ENCODE data around the gene ZBTB38.

Gene ZBTB38

GRCh38 chr3:141375381-141376301, 7.3 kb downstream of the ZBTB38 start:
- no peaks in the 10 kb centered on the region for H3K27me3 ChIP-seq
- TF ChIP-seq Cebpa-rat (IDR thresholded peaks at IDR 0.05) = no peak
- no peaks in the 10 kb centered on the region for H3K4me1 ChIP-seq
- H3K4me3 ChIP-seq = no peak overlapping the region
- no peak overlapping the region for H3K9ac ChIP-seq
- H3K9me3 ChIP-seq = no peaks in the 10 kb centered on the region
- no peak overlapping the region for H3K4me2 ChIP-seq
- H3K36me3 ChIP-seq = no peaks in the 10 kb centered on the region
- no peak overlapping the region for H3K27ac ChIP-seq
- no peaks in the 10 kb centered on the region for H4K20me1 ChIP-seq

DNA sequence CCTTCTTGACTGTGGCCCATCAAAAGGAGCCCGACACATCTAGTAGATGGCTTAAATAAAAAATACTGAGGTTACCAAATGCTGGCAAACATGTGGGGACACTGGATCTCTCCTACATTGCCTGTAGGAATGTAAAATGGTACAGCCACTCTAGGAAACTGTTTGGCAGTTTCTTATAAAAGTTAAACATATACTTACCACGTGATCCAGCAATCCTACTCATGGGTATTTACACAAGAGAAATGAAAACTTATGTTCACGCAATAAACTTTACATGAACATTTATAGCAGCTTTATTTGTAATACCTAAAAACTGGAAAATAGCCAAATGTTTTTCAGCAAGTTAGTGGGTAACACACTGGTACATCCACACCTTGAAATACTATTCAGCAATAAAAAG, 9.1 kb downstream of the ZBTB38 start:
- Histone ChIP-seq H3K9me3 (no peaks in the 10 kb centered on the region), H3K9ac (no peak overlapping the region), H3K4me3 (no peak overlapping the region), H3K4me1 (no peaks in the 10 kb centered on the region), H3K27ac (no peak overlapping the region), H3K36me3 (no peaks in the 10 kb centered on the region), H3K4me2 (no peak overlapping the region), H4K20me1 (no peaks in the 10 kb centered on the region), H3K27me3 (no peaks in the 10 kb centered on the region)
- TF ChIP-seq Cebpa-rat (IDR thresholded peaks at IDR 0.05) = no peak

GRCh38 chr3:141378556-141378955, 10.3 kb downstream of the ZBTB38 start:
- H3K4me3 ChIP-seq = no peak overlapping the region
- no peaks in the 10 kb centered on the region for H3K36me3 ChIP-seq
- no peaks in the 10 kb centered on the region for H3K4me1 ChIP-seq
- no peaks in the 10 kb centered on the region for H4K20me1 ChIP-seq
- no peak overlapping the region for H3K27ac ChIP-seq
- H3K4me2 ChIP-seq = no peak overlapping the region
- no peak overlapping the region for H3K9ac ChIP-seq
- H3K27me3 ChIP-seq = no peaks in the 10 kb centered on the region
- no peak for TF ChIP-seq Cebpa-rat (IDR thresholded peaks at IDR 0.05)
- H3K9me3 ChIP-seq = no peaks in the 10 kb centered on the region

- Histone ChIP-seq H4K20me1 (no peaks in the 10 kb centered on the region), H3K27me3 (no peaks in the 10 kb centered on the region), H3K4me1 (no peaks in the 10 kb centered on the region), H3K4me3 (no peak overlapping the region), H3K9ac (no peak overlapping the region), H3K27ac (no peak overlapping the region), H3K4me2 (no peak overlapping the region), H3K9me3 (no peaks in the 10 kb centered on the region), H3K36me3 (no peaks in the 10 kb centered on the region)
- no peak for TF ChIP-seq Cebpa-rat (IDR thresholded peaks at IDR 0.05)
Measured at GRCh38 chr3:141379250-141379966, 11.1 kb downstream of the ZBTB38 start.

DNA sequence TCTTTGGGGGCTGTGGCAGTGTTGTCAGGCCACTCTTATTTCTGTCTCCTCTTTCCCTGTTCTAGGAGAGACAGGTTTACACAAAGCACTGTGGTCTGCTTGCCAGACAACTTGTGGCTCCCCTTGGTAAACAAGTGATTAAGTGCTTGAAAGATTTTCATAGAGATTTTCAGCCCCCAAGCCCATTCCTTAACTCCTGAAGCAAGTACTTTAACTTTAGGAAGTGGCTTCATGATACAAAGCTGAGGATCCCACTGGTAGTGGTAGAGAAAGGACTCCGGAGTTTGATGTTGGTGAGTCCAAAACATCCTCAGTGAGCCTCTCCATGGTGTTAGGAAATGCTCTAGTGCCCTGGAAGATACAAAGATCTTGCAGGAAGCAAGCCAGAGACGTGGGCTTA, 12.0 kb downstream of the ZBTB38 start:
- no peaks in the 10 kb centered on the region for H3K4me1 ChIP-seq
- no peaks in the 10 kb centered on the region for H4K20me1 ChIP-seq
- no peak overlapping the region for H3K9ac ChIP-seq
- H3K9me3 ChIP-seq = no peaks in the 10 kb centered on the region
- H3K27me3 ChIP-seq = no peaks in the 10 kb centered on the region
- H3K27ac ChIP-seq = no peak overlapping the region
- no peak overlapping the region for H3K4me2 ChIP-seq
- TF ChIP-seq Cebpa-rat (IDR thresholded peaks at IDR 0.05) = no peak
- no peaks in the 10 kb centered on the region for H3K36me3 ChIP-seq
- H3K4me3 ChIP-seq = no peak overlapping the region

- H3K9ac ChIP-seq = no peak overlapping the region
- no peak overlapping the region for H3K4me3 ChIP-seq
- TF ChIP-seq Cebpa-rat (IDR thresholded peaks at IDR 0.05) = no peak
- H3K9me3 ChIP-seq = no peaks in the 10 kb centered on the region
- no peaks in the 10 kb centered on the region for H3K27me3 ChIP-seq
- H3K4me2 ChIP-seq = no peak overlapping the region
- no peaks in the 10 kb centered on the region for H3K36me3 ChIP-seq
- H3K4me1 ChIP-seq = no peaks in the 10 kb centered on the region
- H4K20me1 ChIP-seq = no peaks in the 10 kb centered on the region
- no peak overlapping the region for H3K27ac ChIP-seq
Measured at GRCh38 chr3:141380987-141381386, 12.7 kb downstream of the ZBTB38 start.

DNA sequence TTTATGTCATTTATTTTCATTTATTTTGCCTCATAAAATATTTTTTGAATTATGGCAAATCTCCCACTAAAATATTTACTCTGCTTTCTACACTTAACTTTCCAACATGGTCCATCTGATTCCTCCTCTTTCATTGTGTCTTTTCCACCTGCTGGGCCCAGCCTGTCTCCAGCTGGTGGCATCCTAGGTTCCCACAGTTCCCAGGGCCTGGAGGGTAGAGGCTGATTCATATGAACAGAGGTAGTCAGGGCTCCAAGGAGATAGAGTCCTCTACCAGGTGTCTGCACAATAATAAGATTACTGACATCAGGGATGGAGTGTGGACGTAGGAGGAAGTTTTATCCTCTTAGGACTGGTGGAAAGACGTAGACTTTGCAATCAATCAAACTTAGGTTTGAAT, 14.3 kb downstream of the ZBTB38 start:
- H3K4me2 ChIP-seq = no peak overlapping the region
- H3K9me3 ChIP-seq = no peaks in the 10 kb centered on the region
- no peaks in the 10 kb centered on the region for H3K4me1 ChIP-seq
- no peaks in the 10 kb centered on the region for H3K36me3 ChIP-seq
- H3K9ac ChIP-seq = no peak overlapping the region
- H3K27me3 ChIP-seq = no peaks in the 10 kb centered on the region
- no peak for TF ChIP-seq Cebpa-rat (IDR thresholded peaks at IDR 0.05)
- no peak overlapping the region for H3K27ac ChIP-seq
- no peaks in the 10 kb centered on the region for H4K20me1 ChIP-seq
- no peak overlapping the region for H3K4me3 ChIP-seq

DNA sequence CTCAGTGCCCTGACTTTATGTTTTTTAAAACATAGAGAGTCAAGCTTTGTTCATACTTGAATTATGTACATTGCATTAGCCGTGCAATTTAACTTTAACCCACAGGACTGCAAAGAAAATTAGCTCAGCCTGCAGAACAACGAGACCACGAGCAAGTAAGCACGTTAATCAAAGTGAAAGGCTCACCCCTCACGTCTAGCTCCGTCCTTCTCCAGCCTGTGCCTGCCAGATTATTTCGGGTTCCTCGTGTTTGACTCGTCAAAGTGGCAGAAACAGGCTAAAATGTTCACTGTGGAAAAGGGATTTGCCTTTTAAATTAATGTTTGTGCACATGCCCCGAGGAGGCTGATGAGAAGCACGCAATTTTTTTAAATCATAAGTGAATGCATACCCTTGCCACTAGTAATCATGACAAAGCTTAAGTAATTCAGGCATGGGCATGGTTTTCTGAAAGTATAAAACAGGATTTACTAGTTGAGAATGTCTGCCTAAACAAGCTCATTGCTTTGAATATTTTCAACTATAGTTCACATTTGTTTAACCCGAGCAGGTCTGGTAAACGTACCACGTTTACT, 15.3 kb downstream of the ZBTB38 start:
- no peak overlapping the region for H3K9ac ChIP-seq
- H3K9me3 ChIP-seq = no peaks in the 10 kb centered on the region
- no peak overlapping the region for H3K4me2 ChIP-seq
- TF ChIP-seq Cebpa-rat (IDR thresholded peaks at IDR 0.05) = no peak
- no peaks in the 10 kb centered on the region for H3K27me3 ChIP-seq
- H3K36me3 ChIP-seq = no peaks in the 10 kb centered on the region
- H4K20me1 ChIP-seq = no peaks in the 10 kb centered on the region
- no peak overlapping the region for H3K4me3 ChIP-seq
- H3K4me1 ChIP-seq = no peaks in the 10 kb centered on the region
- no peak overlapping the region for H3K27ac ChIP-seq

GRCh38 chr3:141384157-141384556, 15.9 kb downstream of the ZBTB38 start:
- H3K4me2 ChIP-seq = no peak overlapping the region
- H3K9me3 ChIP-seq = no peaks in the 10 kb centered on the region
- no peaks in the 10 kb centered on the region for H3K36me3 ChIP-seq
- no peak overlapping the region for H3K9ac ChIP-seq
- H3K27ac ChIP-seq = no peak overlapping the region
- H3K27me3 ChIP-seq = no peaks in the 10 kb centered on the region
- no peak for TF ChIP-seq Cebpa-rat (IDR thresholded peaks at IDR 0.05)
- no peaks in the 10 kb centered on the region for H4K20me1 ChIP-seq
- no peak overlapping the region for H3K4me3 ChIP-seq
- H3K4me1 ChIP-seq = no peaks in the 10 kb centered on the region

GRCh38 chr3:141384575-141384974, 16.3 kb downstream of the ZBTB38 start:
- Histone ChIP-seq H3K27ac (no peak overlapping the region), H4K20me1 (no peaks in the 10 kb centered on the region), H3K4me1 (no peaks in the 10 kb centered on the region), H3K4me2 (no peak overlapping the region), H3K27me3 (no peaks in the 10 kb centered on the region), H3K4me3 (no peak overlapping the region), H3K9ac (no peak overlapping the region), H3K9me3 (no peaks in the 10 kb centered on the region), H3K36me3 (no peaks in the 10 kb centered on the region)
- TF ChIP-seq Cebpa-rat (IDR thresholded peaks at IDR 0.05) = no peak
